Suprapubic skin (tissue), 3 donors: ENCODE results near the gene SPRED2.

ENCODE experiments used
- EP300 ChIP-seq: sonication (generic); formaldehyde crosslinking; IDR thresholded peaks from one replicate; pipeline ENCODE4 v1.6.1; 2017; ENCODE audit warnings: antibody characterized with exemption
- TF ChIP-seq, protein P1 (sequence below), 2 donors: fragments of 200-600 bp in 1 of 2; fragments of 450-650 bp in 1 of 2; sonication (generic) in 1 of 2; IDR thresholded peaks; one replicate each; pipeline ENCODE4 v1.5.1; 2016 to 2019; ENCODE audit warnings: antibody characterized with exemption in 2 of 2, mild to moderate bottlenecking in 1 of 2, moderate library complexity in 1 of 2

DNA sequence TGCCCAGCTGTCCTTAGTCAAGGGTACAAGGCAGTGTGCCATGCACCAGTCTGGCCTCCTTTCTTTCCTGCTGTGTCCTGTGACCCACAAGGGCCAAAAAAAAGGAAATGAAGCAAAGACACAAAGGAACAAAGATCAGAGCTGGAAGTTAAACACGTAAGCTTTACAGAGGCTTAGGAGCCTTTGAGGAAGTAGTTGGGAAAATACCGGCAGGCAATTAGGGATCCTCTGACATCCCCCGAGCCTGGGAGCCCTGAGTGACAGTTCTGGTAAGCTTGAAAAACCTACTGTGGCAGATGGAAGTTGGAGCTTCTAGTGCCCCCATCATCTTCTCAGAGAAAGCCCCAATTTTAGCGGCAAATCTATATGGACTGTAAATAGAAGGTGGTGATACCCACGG lies 78.5 kb downstream of the SPRED2 start:
- no peak for TF ChIP-seq EP300
- TF ChIP-seq, protein P1, sequence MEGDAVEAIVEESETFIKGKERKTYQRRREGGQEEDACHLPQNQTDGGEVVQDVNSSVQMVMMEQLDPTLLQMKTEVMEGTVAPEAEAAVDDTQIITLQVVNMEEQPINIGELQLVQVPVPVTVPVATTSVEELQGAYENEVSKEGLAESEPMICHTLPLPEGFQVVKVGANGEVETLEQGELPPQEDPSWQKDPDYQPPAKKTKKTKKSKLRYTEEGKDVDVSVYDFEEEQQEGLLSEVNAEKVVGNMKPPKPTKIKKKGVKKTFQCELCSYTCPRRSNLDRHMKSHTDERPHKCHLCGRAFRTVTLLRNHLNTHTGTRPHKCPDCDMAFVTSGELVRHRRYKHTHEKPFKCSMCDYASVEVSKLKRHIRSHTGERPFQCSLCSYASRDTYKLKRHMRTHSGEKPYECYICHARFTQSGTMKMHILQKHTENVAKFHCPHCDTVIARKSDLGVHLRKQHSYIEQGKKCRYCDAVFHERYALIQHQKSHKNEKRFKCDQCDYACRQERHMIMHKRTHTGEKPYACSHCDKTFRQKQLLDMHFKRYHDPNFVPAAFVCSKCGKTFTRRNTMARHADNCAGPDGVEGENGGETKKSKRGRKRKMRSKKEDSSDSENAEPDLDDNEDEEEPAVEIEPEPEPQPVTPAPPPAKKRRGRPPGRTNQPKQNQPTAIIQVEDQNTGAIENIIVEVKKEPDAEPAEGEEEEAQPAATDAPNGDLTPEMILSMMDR (IDR thresholded peaks at IDR 0.05): no peak
